K562 (cell line): ENCODE results near the gene DMGDH. TPM values are rescaled to one million over a fixed set of nuclear protein-coding genes. Genes with fewer than 3 reads are reported as not detected.

Source experiments
- ATAC-seq: fragments of 200-7000 bp; cut with Tn5 transposase; 3 replicates; pipeline ENCODE4 v1.9.1; 2020; ENCODE audit warnings: moderate library complexity
- BruUV-seq: library from RNA; stranded (reverse); fragments of 400-500 nt; replicated peaks from 2 replicates; lab custom pipeline; 2021; lab: Mats Ljungman, UMichigan
- CTCF ChIA-PET: fragments of 300-600 bp; formaldehyde crosslinking; extraction: SDS; loops from one replicate; lab custom pipeline; 2021; ENCODE audit warnings: low intra/inter-chr PET ratio; lab: Yijun Ruan, JAX
- POLR2A ChIA-PET: fragments of 300-600, 350-650 bp; sonication (Branson Sonifier 250); formaldehyde crosslinking; extraction: SDS; loops from one replicate; lab custom pipeline; 2021; ENCODE audit warnings: antibody characterized with exemption, inconsistent platforms; lab: Yijun Ruan, JAX
- DNase-seq, 4 experiments: peaks; one replicate each; pipeline versions ENCODE4 v3.0.0 to v3.0.0-alpha.2; 2011 to 2018; ENCODE audit warnings: low spot score in 3 of 4, mixed read lengths in 3 of 4; ENCODE audit errors: extremely low read depth in 1 of 4
- FAIRE-seq: peaks from 2 replicates; lab custom pipeline; 2011; peaks lifted over from hg19 to GRCh38; lab: Jason Lieb, UNC
- H2AFZ ChIP-seq: 2 replicates; pipeline ENCODE4 v1.6.0; 2011; ENCODE audit warnings: low read depth, low read length, control low read depth, inconsistent platforms
- H3K27ac ChIP-seq: fragments of 200-600 bp; 3 replicates; pipeline ENCODE4 v1.8.0; 2011; ENCODE audit warnings: low read depth, mild to moderate bottlenecking, control low read depth, inconsistent platforms, low read length, moderate library complexity, mixed read lengths; ENCODE audit errors: extremely low read depth
- H3K27me3 ChIP-seq, 2 experiments: fragments of 300-600 bp in 1 of 2; 2 replicates in 1 of 2; 3 replicates in 1 of 2; pipeline versions ENCODE4 v1.6.0 to v1.8.0; 2011; ENCODE audit warnings: inconsistent platforms in 2 of 2, low read length in 2 of 2, mild to moderate bottlenecking in 1 of 2, mixed read lengths in 1 of 2, moderate library complexity in 1 of 2; ENCODE audit not compliant: control insufficient read depth in 2 of 2, insufficient read depth in 2 of 2
- H3K36me3 ChIP-seq: fragments of 300-600 bp; 3 replicates; pipeline ENCODE4 v1.8.0; 2011; ENCODE audit warnings: mild to moderate bottlenecking, low read length, inconsistent platforms; ENCODE audit not compliant: control insufficient read depth, insufficient read depth
- H3K4me1 ChIP-seq, 2 experiments: fragments of 200-600 bp in 1 of 2; replicated peaks in 1 of 2; 2 replicates in 1 of 2; 3 replicates in 1 of 2; pipeline versions ENCODE4 v1.5.1 to v1.8.0; 2011; ENCODE audit warnings: inconsistent platforms in 2 of 2, low read length in 2 of 2, mild to moderate bottlenecking in 1 of 2, mixed read lengths in 1 of 2, moderate library complexity in 1 of 2; ENCODE audit not compliant: control insufficient read depth in 2 of 2, insufficient read depth in 2 of 2
- H3K4me2 ChIP-seq: 2 replicates; pipeline ENCODE4 v1.6.1; 2011; ENCODE audit warnings: low read length, control low read depth, inconsistent platforms, mixed read lengths; ENCODE audit not compliant: insufficient read depth
- H3K4me3 ChIP-seq: fragments of 200-600 bp; sonication (generic), shearing (Covaris generic); 2 replicates; pipeline ENCODE4 v1.5.1; 2016; ENCODE audit warnings: control low read depth, inconsistent platforms
- H3K79me2 ChIP-seq: fragments of 200-600 bp; 3 replicates; pipeline ENCODE4 v1.8.0; 2011; ENCODE audit warnings: low read length, inconsistent platforms; ENCODE audit not compliant: control insufficient read depth, insufficient read depth
- H3K9ac ChIP-seq, 2 experiments: 2 replicates each; pipeline versions ENCODE4 v1.6.0 to v1.6.1; 2011; ENCODE audit warnings: low read depth in 2 of 2, low read length in 2 of 2, control low read depth in 1 of 2, inconsistent platforms in 1 of 2, mild to moderate bottlenecking in 1 of 2, mixed read lengths in 1 of 2; ENCODE audit not compliant: insufficient read depth in 1 of 2
- H3K9me1 ChIP-seq: one replicate; pipeline ENCODE4 v1.6.0; 2011; ENCODE audit warnings: inconsistent platforms, mild to moderate bottlenecking, low read length, moderate library complexity; ENCODE audit not compliant: control insufficient read depth, insufficient read depth
- H3K9me3 ChIP-seq: replicated peaks from 2 replicates; pipeline ENCODE4 v1.5.1; 2011; ENCODE audit warnings: low read depth, low read length, inconsistent platforms; ENCODE audit not compliant: control insufficient read depth, insufficient read depth
- H4K20me1 ChIP-seq: replicated peaks from 2 replicates; pipeline ENCODE4 v1.6.1; 2011; ENCODE audit warnings: low read length, inconsistent platforms, mixed read lengths; ENCODE audit not compliant: control insufficient read depth, insufficient read depth
- CBX1 ChIP-seq: sonication (generic); IDR thresholded peaks from 2 replicates; pipeline ENCODE4 v1.6.1; 2016; ENCODE audit warnings: antibody characterized with exemption, low read depth, mild to moderate bottlenecking
- GABPB1 ChIP-seq: sonication (generic); formaldehyde crosslinking; IDR thresholded peaks from 2 replicates; pipeline ENCODE4 v1.8.0; 2022; ENCODE audit warnings: mild to moderate bottlenecking, missing genetic modification reagents
- HNRNPK ChIP-seq: fragments of 200-400 bp; formaldehyde crosslinking; IDR thresholded peaks from one replicate; pipeline ENCODE4 v1.6.1; 2018; ENCODE audit warnings: mild to moderate bottlenecking, low read depth, low read length; ENCODE audit not compliant: poor library complexity, severe bottlenecking
- KAT7 ChIP-seq: sonication (generic); formaldehyde crosslinking; IDR thresholded peaks from 2 replicates; pipeline ENCODE4 v1.8.0; 2022; ENCODE audit warnings: missing genetic modification reagents, mild to moderate bottlenecking, borderline replicate concordance
- MCM7 ChIP-seq, 2 experiments: fragments of 450-650 bp; IDR thresholded peaks; 2 replicates each; pipeline ENCODE4 v1.6.1; 2016 to 2018
- PCBP2 ChIP-seq: fragments of 200-400 bp; formaldehyde crosslinking; IDR thresholded peaks from 2 replicates; pipeline ENCODE4 v1.6.1; 2018; ENCODE audit warnings: low read length, low read depth, mild to moderate bottlenecking, moderate library complexity; ENCODE audit not compliant: poor library complexity, severe bottlenecking
- RBM39 ChIP-seq: fragments of 200-400 bp; formaldehyde crosslinking; optimal IDR thresholded peaks from 2 replicates; pipeline ENCODE3; 2018; ENCODE audit warnings: low read depth, low read length
- ZBTB1 ChIP-seq: sonication (generic); formaldehyde crosslinking; IDR thresholded peaks from 2 replicates; pipeline ENCODE4 v1.8.1; 2023; ENCODE audit warnings: missing genetic modification reagents, low read depth, mild to moderate bottlenecking, borderline replicate concordance
- ZNF232 ChIP-seq: sonication (generic); formaldehyde crosslinking; IDR thresholded peaks from 2 replicates; pipeline ENCODE4 v1.8.0; 2022; ENCODE audit warnings: mild to moderate bottlenecking, missing genetic modification reagents
- ZNF24 ChIP-seq: fragments of 450-650 bp; IDR thresholded peaks from 2 replicates; pipeline ENCODE4 v1.6.1; 2016
- ZNF395 ChIP-seq: fragments of 200-800 bp; sonication (Bioruptor generic); IDR thresholded peaks from 2 replicates; pipeline ENCODE4 v1.6.1; 2017; ENCODE audit warnings: missing genetic modification characterization, missing compliant biosample characterization
- WGBS: fragments of 100-300 bp; shearing (Covaris generic); methylation state at CpG from one replicate; pipeline ENCODE4 v1.1.6; 2016; ENCODE audit warnings: low coverage, mixed read lengths; ENCODE audit not compliant: insufficient coverage; ENCODE audit errors: missing lambda C conversion rate; 5-methylcytosine and 5-hydroxymethylcytosine counted together
- in situ Hi-C: fragments of 300-500 bp; cut with MboI; formaldehyde crosslinking; loops from 4 replicates; pipeline ENCODE4 v1.15.0; 2018; ENCODE audit warnings: inconsistent platforms, mixed read lengths
- intact Hi-C: fragments of 100-400 bp; cut with micrococcal nuclease; formaldehyde crosslinking; loops from 2 replicates; pipeline ENCODE4 v1.14.2; 2022
- polyA plus RNA-seq, 8 experiments: library from polyadenylated mRNA; depleted of rRNA in 4 of 8; stranded (reverse) in 5 of 8; unstranded in 3 of 8; fragments of >200 nt; fragmentation: Nextera tagmentation in 2 of 8; fragmentation: Illumina TruSeq in 1 of 8; extraction: Ambion mirVana in 2 of 8; extraction: Trizol in 1 of 8; gene quantifications; 2 replicates each; pipeline versions ENCODE4 v1.2.1 to v1.2.3, GENCODE V29; 2011 to 2014; ENCODE audit warnings: inconsistent platforms in 1 of 8, missing spikeins in 1 of 8
- total RNA-seq, 7 experiments: library from RNA; depleted of rRNA in 6 of 7; stranded (reverse); fragments of >200 nt in 6 of 7; fragmentation: Illumina TruSeq in 2 of 7; extraction: Trizol in 2 of 7; gene quantifications; 2 replicates each; pipeline versions ENCODE4 v1.2.1 to v1.2.3, GENCODE V29; 2011 to 2021; ENCODE audit warnings: low replicate concordance in 1 of 7

Gene DMGDH
- total and polyA plus RNA-seq, 9 of the 15 experiments (the other 6 are each of a cell fraction or from before 2014, with no cell fraction given): 0.13 to 0.58 TPM; not detected in 7

GRCh38 chr5:79036769-79037168 lies 32.7 kb downstream of the DMGDH start:
- Histone ChIP-seq H3K4me1 (no peaks in the 10 kb centered on the region), H3K9ac (no peak overlapping the region), H3K9me1 (no peaks in the 10 kb centered on the region), H3K4me3 (no peak overlapping the region), H4K20me1 (no peaks in the 10 kb centered on the region), H3K9me3 (no peaks in the 10 kb centered on the region), H3K27ac (no peak overlapping the region), H3K4me2 (no peak overlapping the region), H3K27me3 (peaks cover 13 to 20% of the 10 kb centered on the region in 2 experiments; a peak in 4 of 5 replicates), H2AFZ (no peak overlapping the region), H3K36me3 (no peaks in the 10 kb centered on the region), H3K79me2 (no peaks in the 10 kb centered on the region)
- FAIRE-seq (no peak), DNase-seq (no peak), ATAC-seq (no peak)
- BruUV-seq: no TSS peak
- CTCF ChIA-PET: no interaction called here
- POLR2A ChIA-PET: no interaction called here
- 0% methylated on average over 2 of the region's 2 CpGs for WGBS
- in situ Hi-C loops: loop anchor here (25.0 kb wide), 1 partner anchor 826 kb away; no protein-coding TSS in a partner anchor
- TF ChIP-seq KAT7 (no peak), ZNF232 (CRISPR knock-in tag) (no peak), GABPB1 (CRISPR knock-in tag) (no peak), ZBTB1 (no peak), MCM7 (IDR thresholded peaks at IDR 0.05) (no peak), ZNF395 (CRISPR knock-in tag) (no peak), RBM39 (no peak), ZNF24 (no peak), PCBP2 (no peak), HNRNPK (no peak), CBX1 (no peak)
- intact Hi-C loops: no loop called here
